Measurements from ENCODE around the gene BEND7. TPM values are rescaled to one million over a fixed set of nuclear protein-coding genes. Genes with fewer than 3 reads are reported as not detected.
"Not testable (repeated sequence)": the region's sequence is repeated elsewhere in the genome, so short reads cannot be mapped to it uniquely, and the experiment has no call there.

BEND7 gene
- total and polyA plus RNA-seq, 2 of the 4 experiments (the other 2 are of a cell fraction), result 2.3 to 3.5 TPM

GRCh38 chr10:13404305-13404759 lies 124.5 kb downstream of the BEND7 start:
- no peak for DNase-seq

GRCh38 chr10:13403426-13403825 lies 125.4 kb downstream of the BEND7 start:
- H2BK15ac ChIP-seq (ENCODE audit: low read depth, low read length); DNase-seq; H3K36me3 ChIP-seq (ENCODE audit: control insufficient read depth, insufficient read depth, low read length); H2AFZ ChIP-seq (replicated peaks; ENCODE audit: low read length, poor library complexity); H2AK9ac ChIP-seq (replicated peaks; ENCODE audit: low read depth, low read length, poor library complexity); H4K91ac ChIP-seq (ENCODE audit: insufficient read depth, low read depth, low read length); H3K4ac ChIP-seq (ENCODE audit: low read depth, low read length); H4K5ac ChIP-seq (ENCODE audit: low read depth, low read length); H2BK20ac ChIP-seq (ENCODE audit: low read depth, low read length); in situ Hi-C loops (cut with MboI; ENCODE audit: low sequenced_read_pairs); BruUV-seq (replicated peaks); H3K4me2 ChIP-seq (ENCODE audit: low read depth, low read length); H2AK5ac ChIP-seq (ENCODE audit: low read depth, low read length); H3K9me3 ChIP-seq (ENCODE audit: control insufficient read depth, insufficient read depth, low read length); ATAC-seq (ENCODE audit: low read depth); H4K8ac ChIP-seq (ENCODE audit: low read depth in 2 of 2, low read length in 2 of 2); intact Hi-C loops (cut with micrococcal nuclease); dilution Hi-C loops (cut with HindIII; ENCODE audit: low sequenced_read_pairs, unreplicated experiment); H3K4me3 ChIP-seq (ENCODE audit: insufficient read depth, low read depth, low read length); POLR2A ChIA-PET (ENCODE audit: unreplicated experiment); H3K23ac ChIP-seq (ENCODE audit: low read depth, low read length); H2BK120ac ChIP-seq (ENCODE audit: low read depth, low read length); CTCF ChIA-PET; H3K4me1 ChIP-seq (ENCODE audit: control insufficient read depth, insufficient read depth, low read length); H3K14ac ChIP-seq (replicated peaks; ENCODE audit: low read depth, low read length); H2BK5ac ChIP-seq (ENCODE audit: low read depth, low read length, poor library complexity, severe bottlenecking); H3K9ac ChIP-seq (ENCODE audit: low read depth, low read length); H3K56ac ChIP-seq (ENCODE audit: extremely low read depth, insufficient read depth, low read length); H3K9me1 ChIP-seq (ENCODE audit: insufficient read depth, low read length); H3K79me1 ChIP-seq (ENCODE audit: low read depth in 1 of 2, low read length in 2 of 2); H3K27ac ChIP-seq (ENCODE audit: insufficient read depth, low read length); H4K20me1 ChIP-seq (ENCODE audit: insufficient read depth, low read length); H3K18ac ChIP-seq (ENCODE audit: low read depth, low read length): not testable (repeated sequence)
- H3K27me3 ChIP-seq (ENCODE audit: control insufficient read depth, insufficient read depth, low read length), result peaks cover 17% of the 10 kb centered on the region
- WGBS, 2 experiments (ENCODE audit: extremely low coverage in 2 of 2, insufficient read length in 1 of 2), result 97% methylated on average over 4 of the region's 7 CpGs; no CpG with 5 or more reads in 1 of the 2 experiments

More at GRCh38 chr10:13404305-13404759, 124.5 kb downstream of the BEND7 start:
- no peak overlapping the region for H3K56ac ChIP-seq (ENCODE audit: extremely low read depth, insufficient read depth, low read length)
- no peak overlapping the region for H3K27ac ChIP-seq (ENCODE audit: insufficient read depth, low read length)
- in situ Hi-C loops (cut with MboI; ENCODE audit: low sequenced_read_pairs), result no loop called here
- H2BK120ac ChIP-seq (ENCODE audit: low read depth, low read length), result no peak overlapping the region
- no peak overlapping the region for H3K14ac ChIP-seq (replicated peaks; ENCODE audit: low read depth, low read length)
- H3K4me1 ChIP-seq (ENCODE audit: control insufficient read depth, insufficient read depth, low read length), result no peaks in the 10 kb centered on the region
- no TSS peak for BruUV-seq (replicated peaks)
- no peaks in the 10 kb centered on the region for H3K36me3 ChIP-seq (ENCODE audit: control insufficient read depth, insufficient read depth, low read length)
- H4K8ac ChIP-seq (ENCODE audit: low read depth in 2 of 2, low read length in 2 of 2), result no peak overlapping the region
- no peak overlapping the region for H2AK9ac ChIP-seq (replicated peaks; ENCODE audit: low read depth, low read length, poor library complexity)
- 83% methylated on average over 1 of the region's 3 CpGs; no CpG with 5 or more reads in 1 of the 2 experiments for WGBS, 2 experiments (ENCODE audit: extremely low coverage in 2 of 2, insufficient read length in 1 of 2)
- dilution Hi-C loops (cut with HindIII; ENCODE audit: low sequenced_read_pairs, unreplicated experiment), result no loop called here
- H4K91ac ChIP-seq (ENCODE audit: insufficient read depth, low read depth, low read length), result no peak overlapping the region
- no peak overlapping the region for H4K5ac ChIP-seq (ENCODE audit: low read depth, low read length)
- H2AFZ ChIP-seq (replicated peaks; ENCODE audit: low read length, poor library complexity), result no peak overlapping the region
- ChIA-PET POLR2A (ENCODE audit: unreplicated experiment) (no interaction called here), CTCF (interaction anchor here (0.6 to 0.8 kb wide), 2 partner anchors 26 to 133 kb away, joined by 3 to 4 read pairs; no protein-coding TSS in a partner anchor)
- H3K9me3 ChIP-seq (ENCODE audit: control insufficient read depth, insufficient read depth, low read length), result 0 out of 2 replicates have a peak, but pooled peaks cover 2% of the 10 kb centered on the region
- no peak for ATAC-seq (ENCODE audit: low read depth)
- no peaks in the 10 kb centered on the region for H3K9me1 ChIP-seq (ENCODE audit: insufficient read depth, low read length)
- H3K4me3 ChIP-seq (ENCODE audit: insufficient read depth, low read depth, low read length), result no peak overlapping the region
- no peak overlapping the region for H2BK20ac ChIP-seq (ENCODE audit: low read depth, low read length)
- no peak overlapping the region for H3K23ac ChIP-seq (ENCODE audit: low read depth, low read length)
- H3K9ac ChIP-seq (ENCODE audit: low read depth, low read length), result no peak overlapping the region
- no peak overlapping the region for H2BK15ac ChIP-seq (ENCODE audit: low read depth, low read length)
- no peak overlapping the region for H3K4ac ChIP-seq (ENCODE audit: low read depth, low read length)
- peaks cover 18% of the 10 kb centered on the region for H3K27me3 ChIP-seq (ENCODE audit: control insufficient read depth, insufficient read depth, low read length)
- intact Hi-C loops (cut with micrococcal nuclease), result no loop called here
- no peak overlapping the region for H2BK5ac ChIP-seq (ENCODE audit: low read depth, low read length, poor library complexity, severe bottlenecking)
- no peaks in the 10 kb centered on the region for H4K20me1 ChIP-seq (ENCODE audit: insufficient read depth, low read length)
- no peaks in the 10 kb centered on the region for H3K79me1 ChIP-seq (ENCODE audit: low read depth in 1 of 2, low read length in 2 of 2)
- no peak overlapping the region for H3K4me2 ChIP-seq (ENCODE audit: low read depth, low read length)
- no peak for TF ChIP-seq RFX5 (IDR thresholded peaks at IDR 0.05; ENCODE audit: low read depth, low read length)
- TF ChIP-seq FOS (IDR thresholded peaks at IDR 0.05; ENCODE audit: low read depth, low read length), result no peak
- no peak for TF ChIP-seq SMC3 (IDR thresholded peaks at IDR 0.05; ENCODE audit: low read depth, low read length)
- H2AK5ac ChIP-seq (ENCODE audit: low read depth, low read length), result no peak overlapping the region
- H3K18ac ChIP-seq (ENCODE audit: low read depth, low read length), result no peak overlapping the region

Data from IMR-90 (cell line).